G401.6 (cell line): ENCODE results near the gene COL6A1.
A peak's percentile ranks its signal among the peaks of the same experiment; 100 is the strongest.

Experiments
- FAIRE-seq: peaks from 2 replicates; lab custom pipeline; 2012; peaks lifted over from hg19 to GRCh38; lab: Jason Lieb, UNC

The COL6A1 gene, protein sequence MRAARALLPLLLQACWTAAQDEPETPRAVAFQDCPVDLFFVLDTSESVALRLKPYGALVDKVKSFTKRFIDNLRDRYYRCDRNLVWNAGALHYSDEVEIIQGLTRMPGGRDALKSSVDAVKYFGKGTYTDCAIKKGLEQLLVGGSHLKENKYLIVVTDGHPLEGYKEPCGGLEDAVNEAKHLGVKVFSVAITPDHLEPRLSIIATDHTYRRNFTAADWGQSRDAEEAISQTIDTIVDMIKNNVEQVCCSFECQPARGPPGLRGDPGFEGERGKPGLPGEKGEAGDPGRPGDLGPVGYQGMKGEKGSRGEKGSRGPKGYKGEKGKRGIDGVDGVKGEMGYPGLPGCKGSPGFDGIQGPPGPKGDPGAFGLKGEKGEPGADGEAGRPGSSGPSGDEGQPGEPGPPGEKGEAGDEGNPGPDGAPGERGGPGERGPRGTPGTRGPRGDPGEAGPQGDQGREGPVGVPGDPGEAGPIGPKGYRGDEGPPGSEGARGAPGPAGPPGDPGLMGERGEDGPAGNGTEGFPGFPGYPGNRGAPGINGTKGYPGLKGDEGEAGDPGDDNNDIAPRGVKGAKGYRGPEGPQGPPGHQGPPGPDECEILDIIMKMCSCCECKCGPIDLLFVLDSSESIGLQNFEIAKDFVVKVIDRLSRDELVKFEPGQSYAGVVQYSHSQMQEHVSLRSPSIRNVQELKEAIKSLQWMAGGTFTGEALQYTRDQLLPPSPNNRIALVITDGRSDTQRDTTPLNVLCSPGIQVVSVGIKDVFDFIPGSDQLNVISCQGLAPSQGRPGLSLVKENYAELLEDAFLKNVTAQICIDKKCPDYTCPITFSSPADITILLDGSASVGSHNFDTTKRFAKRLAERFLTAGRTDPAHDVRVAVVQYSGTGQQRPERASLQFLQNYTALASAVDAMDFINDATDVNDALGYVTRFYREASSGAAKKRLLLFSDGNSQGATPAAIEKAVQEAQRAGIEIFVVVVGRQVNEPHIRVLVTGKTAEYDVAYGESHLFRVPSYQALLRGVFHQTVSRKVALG

DNA sequence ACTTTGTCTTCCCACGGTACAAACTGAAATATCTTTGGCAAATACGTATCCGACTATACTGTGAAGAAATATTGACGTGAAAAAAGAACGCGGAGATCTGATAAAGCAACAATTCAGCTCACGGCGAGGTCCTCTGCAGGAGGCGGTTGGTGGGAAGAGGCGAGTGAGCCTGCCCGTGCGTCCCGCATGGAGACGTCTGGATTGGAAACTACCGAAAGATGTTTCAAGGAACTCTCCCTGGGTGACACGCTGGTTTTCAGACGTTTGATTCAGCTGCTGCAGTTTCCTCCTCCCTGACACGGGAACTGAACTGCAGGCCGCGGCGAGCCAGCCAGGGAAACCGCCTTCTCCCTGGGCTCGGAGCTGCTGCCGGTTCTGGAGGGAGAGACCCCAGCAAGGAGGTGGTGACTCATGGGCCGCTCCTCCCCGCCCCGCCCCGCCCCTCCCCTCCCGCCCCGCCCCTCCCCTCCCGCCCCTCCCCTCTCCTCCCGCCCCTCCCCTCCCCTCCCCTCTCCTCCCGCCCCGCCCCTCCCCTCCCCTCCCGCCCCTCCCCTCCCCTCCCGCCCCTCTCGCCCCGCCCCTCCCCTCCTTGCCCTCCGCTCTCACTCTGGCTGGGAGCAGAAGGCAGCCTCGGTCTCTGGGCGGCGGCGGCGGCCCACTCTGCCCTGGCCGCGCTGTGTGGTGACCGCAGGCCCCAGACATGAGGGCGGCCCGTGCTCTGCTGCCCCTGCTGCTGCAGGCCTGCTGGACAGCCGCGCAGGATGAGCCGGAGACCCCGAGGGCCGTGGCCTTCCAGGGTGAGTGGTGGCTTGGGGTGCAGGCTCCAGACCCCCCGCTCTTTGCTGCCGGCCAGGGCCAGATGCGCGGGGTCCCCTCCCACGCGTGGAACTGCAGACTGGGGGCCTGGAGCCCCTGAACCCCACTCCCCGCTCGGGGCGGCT lies at the start of gene COL6A1:
Gene COL6A1, plus strand, starts transcription at position 620 of the 941 bp plus-strand sequence. Its CDS starts 81 bp downstream, at position 701.
- peak; percentile 66 for FAIRE-seq

DNA sequence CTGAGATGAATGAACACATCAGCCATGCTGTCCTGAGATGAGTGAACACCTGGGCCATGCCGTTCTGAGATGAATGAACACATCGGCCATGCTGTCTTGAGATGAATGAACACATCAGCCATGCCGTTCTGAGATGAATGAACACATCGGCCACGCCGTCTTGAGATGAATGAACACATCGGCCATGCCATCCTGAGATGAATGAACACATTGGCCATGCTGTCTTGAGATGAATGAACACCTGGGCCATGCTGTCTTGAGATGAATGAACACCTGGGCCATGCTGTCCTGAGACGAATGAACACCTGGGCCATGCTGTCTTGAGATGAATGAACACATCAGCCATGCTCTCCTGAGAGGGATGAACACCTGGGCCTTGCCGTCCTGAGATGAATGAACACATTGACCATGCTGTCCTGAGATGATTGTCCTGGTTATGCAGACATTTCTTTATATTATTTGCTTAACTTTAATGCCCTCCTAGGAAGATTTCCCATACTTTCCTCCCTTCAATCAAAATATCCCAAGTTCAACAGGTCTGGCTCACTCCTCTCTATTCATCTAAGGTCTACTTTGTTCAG lies 48.6 kb upstream of the COL6A1 start:
- FAIRE-seq, result no peak

DNA sequence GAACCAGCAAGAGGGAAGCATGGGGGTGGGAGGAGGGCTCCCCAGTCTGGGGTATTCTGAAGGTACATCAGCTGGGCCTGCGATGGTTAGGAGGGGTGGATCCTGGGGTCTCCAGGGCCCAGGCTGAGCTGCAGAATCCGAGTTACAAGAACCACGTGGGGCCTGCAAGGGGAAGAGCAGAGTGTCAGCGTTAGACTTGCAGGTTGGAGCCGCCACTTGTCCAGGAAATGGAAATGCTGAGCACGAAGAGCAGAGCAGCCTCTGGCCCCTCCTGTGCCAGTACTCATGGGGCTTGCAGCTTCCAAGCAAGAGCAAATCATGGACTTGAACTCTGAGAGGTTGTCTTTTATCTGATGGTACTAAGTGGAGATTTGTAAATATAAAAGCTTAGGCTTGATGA lies 47.5 kb upstream of the COL6A1 start:
- no peak for FAIRE-seq

DNA sequence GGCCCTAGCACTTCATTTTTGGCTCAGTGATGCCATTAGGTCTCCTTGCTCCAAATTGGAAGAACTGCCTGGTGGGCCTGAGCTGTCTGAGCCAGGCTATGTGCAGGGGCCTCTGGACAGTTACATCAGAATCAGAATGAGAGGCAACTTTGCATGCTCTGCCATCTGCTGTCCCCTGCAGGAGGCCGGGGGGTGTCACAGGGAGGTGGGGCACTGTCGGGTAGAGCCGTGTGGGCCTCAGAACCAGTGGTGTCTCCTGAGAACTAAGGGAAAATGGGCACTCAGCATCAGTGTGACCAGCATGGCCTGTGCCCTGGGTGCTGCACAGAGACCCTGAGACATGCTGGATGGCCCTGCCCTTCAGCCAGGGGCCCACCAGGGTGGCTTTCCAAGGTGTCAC lies 47.0 kb upstream of the COL6A1 start:
- FAIRE-seq, result no peak

DNA sequence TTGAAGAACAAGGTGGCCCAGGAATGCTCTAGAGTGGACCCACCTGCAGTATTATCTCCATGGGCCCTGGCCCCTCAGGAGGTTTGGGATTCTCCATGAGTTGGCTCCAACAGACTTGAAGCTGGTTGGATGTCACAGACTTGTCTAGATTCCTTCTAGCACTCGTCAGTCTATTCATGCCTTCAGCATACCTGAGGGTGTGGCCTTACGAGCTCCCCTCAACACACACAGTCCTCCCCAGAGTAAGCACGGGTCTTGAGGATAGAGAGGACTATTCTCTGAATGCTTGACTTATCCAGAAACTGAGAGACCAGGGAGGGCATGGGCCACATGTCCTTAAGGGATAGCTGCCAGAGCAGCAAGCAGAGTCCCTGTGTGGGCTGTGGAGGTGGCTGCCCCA lies 45.9 kb upstream of the COL6A1 start:
- no peak for FAIRE-seq

DNA sequence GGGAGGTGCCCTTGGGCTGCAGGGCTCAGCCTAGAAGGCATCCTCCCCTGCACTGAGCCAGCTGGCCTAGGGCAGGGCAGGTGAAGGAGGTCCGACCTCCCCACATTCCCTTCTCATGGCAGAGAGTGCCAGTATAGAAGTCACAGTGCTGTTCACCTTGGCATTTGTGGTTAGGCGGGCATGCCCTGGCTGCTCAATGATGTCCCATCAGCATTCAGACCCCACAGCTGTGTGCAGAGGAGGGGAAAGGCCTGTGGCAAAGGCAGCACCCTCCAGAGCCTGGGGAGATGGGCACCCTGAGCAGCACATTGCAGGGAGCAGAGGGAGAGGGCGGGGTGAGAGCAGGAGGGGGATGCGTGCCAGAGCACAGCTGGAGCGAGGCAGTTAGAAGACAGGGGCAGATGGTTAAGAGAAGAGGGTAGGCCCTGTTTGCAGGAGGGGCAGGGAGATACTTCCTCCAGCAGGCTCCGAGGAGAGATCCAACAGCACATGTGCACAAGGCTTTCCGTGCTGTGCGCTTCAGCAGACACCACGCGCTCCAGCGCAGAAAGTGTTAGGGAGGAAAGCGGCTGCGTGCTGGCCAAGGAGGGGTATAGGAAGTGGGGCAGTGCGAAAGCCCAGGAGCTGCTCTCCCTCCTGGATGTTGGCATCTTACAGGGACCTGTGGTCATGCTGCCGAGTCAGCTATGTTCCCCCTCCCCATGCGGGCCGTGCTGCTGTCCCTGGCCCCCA lies 43.7 kb upstream of the COL6A1 start:
- no peak for FAIRE-seq

DNA sequence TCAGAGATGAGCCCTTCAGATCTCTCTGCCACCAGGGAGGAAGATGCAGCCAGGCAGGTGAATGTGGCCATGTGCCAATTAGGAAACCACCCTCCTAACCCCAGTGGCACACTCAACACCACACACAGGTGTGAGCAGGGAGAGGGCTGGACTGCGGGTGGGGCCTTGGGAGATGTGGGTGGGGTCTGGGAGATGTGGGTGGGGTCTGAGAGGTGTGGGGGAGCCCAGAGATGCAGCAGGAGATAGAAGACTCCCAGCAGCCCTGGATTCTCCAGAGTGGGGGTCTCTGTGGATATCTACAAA lies 43.2 kb upstream of the COL6A1 start:
- no peak for FAIRE-seq

DNA sequence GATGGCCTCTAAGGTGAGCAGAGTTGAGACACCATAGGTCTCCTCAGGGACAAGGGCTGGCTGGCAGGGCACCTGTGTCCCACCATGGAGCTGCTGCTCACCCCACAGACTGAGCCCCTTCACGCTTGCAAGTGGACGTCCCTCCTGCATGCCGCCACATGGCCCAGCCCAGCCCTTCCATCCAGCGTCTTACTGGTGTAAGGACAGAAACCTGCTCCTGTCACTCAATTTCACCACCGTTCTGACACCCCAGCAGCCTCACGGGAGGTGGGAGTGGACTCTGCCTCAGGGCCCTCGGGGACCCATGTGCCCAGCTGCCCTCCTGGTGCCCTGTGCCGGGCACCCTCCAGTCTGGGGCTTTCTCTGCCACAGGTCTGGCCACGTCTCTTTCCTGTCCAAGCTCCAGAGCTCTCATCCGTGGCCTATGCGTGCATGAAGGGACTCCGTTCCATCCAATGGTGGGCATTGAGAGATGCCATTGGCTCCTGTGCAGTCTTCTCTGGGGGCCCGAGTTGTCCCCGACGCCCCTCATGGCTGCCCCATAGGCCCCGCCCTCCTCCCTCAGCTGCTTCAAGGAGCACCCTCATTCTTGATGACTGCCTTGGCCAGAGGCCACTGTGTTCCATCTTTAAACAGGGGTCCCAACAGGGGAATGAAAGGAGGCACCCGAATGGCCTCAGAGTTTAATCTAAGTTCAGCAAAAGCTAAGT lies 42.6 kb upstream of the COL6A1 start:
- FAIRE-seq, result no peak

DNA sequence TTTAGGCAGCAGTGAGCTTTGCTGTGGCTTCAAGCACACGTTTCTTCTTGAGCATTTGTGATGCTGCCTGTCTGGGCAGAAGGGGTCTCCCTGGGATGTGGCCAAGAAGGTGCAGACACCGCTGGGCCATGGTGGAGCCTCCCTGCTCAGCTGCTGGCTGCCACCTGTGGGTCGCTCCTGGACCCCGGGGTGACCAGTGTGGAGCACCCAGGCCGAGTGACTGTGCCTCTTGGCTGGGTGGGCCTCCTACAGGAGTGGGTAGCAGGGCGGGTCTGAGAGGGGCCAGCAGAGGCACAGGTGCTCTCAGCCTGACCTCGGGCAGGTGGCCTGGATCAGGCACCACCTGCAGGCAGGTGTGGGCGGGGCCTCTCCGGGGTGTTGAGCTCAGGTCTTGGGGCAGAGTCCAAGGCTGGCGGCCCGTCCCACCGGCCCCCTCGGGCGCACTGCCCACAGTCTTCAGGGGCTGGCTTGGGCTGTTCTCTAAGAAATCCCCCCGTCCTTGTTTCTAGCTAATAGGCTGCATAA lies 42.0 kb upstream of the COL6A1 start:
- FAIRE-seq, result no peak

DNA sequence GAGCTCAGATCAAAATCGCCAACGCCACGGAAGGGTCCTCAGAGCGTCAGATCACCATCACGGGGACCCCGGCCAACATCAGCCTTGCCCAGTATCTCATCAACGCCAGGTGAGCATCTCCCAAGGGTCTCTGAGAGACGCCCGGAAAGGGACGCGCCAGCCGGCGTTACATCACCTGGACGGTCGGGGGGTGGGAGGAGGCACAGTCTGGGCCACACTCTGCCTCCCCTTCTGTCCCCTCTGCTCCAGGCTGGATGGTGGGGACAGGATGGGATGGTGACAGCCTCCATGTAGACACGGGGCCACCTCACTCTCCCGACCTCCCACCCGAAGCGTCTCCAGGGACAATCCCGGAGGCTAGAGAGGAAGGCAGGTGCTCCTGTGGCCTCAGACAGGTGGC lies 41.5 kb upstream of the COL6A1 start:
- no peak for FAIRE-seq

DNA sequence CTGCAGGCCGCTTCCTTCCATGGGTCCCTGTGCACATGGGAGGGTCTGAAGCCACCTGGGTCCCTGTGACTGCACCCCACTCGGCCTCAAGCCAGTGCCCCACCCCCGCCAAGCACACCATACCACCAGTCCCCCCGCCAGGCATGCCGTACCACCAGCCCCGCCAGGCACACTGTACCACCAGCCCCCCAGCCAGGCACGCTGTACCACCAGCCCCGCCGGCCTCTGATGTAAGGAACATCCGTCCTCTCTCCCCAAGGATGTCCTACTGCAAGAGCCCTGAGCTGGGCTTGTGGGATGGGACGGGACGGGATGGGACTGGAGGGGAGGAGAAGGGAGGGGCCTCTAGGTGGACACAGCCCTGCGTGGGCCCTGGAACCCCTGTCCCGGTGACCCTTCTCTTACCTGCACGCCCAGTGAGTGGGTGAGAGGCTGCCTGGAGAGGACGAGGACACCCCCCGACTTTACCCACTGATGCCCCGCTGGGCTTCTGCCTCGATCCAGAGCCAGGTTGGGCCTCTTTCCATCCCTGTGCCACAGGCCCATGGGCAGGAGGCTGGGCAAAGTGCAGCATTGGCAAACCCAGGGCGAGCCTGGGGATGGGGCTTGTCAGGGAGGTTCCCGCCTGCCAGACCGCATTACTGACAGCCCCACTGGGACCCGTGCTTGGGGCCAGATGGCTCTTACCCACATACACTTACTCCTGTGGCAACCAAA lies 40.8 kb upstream of the COL6A1 start:
- no peak for FAIRE-seq

DNA sequence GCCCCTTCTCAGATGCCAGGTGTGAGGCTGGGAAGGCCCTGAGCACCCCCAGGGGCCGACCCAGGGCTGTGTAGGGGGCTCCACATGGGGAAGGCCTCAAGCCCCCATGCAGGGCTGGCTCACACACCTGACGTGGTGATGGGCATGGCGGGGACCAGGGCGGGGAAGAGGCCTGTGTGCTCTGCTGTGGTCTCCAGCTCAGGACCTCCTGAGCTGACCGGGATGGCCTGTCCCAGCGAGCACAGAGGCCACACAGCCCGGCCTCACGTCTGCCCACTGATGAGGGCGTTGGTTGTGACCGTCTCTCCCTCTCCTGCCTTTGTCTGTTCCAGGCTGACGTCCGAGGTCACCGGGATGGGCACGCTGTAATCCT lies 40.2 kb upstream of the COL6A1 start:
- FAIRE-seq, result no peak

DNA sequence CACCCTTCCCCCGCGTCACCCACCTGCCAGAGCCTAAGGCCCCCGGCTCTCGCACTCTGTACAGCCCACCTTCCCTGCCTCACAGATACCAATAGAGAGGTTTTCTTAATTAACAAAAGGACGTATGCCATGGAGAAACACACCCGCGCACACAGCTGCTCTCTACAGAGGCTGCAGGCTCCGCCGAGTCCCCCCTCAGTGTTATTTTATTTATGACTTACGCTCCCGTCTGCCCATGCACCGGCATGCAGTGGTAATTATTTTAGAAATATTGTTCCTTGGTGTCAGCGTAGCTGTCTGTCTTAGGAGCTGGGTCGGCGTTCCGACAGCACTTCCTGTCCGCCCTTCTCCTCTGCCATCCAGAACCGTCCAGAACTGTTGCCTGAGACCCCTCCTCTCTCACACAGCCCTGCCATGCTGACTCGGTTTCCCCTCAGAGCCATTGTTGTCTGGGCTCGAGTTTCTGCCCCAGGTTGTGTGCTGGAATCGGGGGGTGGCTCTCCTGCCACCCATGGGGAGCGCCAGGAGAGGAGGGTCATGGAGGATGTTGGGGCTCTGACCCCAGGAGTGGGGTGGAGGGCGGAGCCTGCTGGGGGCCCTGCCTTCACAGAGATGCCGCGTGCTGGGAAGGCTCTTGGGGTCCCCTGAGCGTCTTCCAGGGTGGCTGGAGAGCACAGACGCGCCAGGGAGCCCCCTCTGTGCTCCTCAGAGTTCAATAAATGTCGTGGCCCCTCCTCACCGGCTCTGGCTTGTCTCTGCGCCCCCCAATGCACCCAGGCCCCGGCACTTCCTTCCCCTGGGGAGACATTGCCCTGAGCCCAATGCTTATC lies 39.6 kb upstream of the COL6A1 start:
- no peak for FAIRE-seq

DNA sequence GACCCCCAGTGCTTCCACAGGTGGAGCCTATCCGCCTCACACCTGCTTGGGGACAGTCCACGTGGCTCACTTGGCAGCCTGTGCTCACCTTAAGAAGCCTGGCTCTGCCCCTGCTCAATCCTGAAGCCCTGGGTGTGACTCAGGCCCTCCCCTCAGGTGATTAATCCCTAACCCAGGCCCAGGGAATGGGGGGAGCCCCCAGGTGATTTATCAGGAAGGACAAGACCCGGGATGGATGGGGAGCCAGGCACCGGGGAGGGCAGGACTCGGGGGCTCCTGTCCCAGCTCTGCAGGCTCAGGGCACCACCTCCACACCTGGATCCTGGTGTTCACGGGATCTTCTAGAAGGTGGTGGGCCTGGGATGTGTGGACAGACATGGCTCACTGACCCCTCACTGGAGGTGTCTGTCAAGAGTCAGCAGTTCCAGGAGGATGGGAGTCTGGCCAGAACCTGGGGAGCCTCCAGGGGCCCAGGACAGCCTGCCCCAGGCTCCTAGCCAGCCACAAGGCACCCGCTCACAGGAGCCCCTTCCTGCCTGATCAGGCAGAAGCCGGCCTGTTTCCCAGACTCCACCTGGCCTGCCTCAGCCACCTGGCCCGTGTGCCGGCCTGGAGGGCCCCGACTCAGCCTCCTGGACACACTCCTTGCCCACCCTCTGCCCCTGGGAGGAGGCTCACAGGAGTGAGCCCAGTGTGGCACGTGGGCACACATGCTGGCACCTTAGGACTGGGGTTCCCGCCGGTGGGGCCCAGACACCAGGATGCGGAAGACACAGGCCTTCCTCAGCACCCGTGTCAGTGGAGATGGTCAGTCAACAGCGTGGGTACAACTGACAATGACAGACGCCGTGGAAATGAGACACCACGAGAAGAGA lies 38.6 kb upstream of the COL6A1 start:
- no peak for FAIRE-seq

DNA sequence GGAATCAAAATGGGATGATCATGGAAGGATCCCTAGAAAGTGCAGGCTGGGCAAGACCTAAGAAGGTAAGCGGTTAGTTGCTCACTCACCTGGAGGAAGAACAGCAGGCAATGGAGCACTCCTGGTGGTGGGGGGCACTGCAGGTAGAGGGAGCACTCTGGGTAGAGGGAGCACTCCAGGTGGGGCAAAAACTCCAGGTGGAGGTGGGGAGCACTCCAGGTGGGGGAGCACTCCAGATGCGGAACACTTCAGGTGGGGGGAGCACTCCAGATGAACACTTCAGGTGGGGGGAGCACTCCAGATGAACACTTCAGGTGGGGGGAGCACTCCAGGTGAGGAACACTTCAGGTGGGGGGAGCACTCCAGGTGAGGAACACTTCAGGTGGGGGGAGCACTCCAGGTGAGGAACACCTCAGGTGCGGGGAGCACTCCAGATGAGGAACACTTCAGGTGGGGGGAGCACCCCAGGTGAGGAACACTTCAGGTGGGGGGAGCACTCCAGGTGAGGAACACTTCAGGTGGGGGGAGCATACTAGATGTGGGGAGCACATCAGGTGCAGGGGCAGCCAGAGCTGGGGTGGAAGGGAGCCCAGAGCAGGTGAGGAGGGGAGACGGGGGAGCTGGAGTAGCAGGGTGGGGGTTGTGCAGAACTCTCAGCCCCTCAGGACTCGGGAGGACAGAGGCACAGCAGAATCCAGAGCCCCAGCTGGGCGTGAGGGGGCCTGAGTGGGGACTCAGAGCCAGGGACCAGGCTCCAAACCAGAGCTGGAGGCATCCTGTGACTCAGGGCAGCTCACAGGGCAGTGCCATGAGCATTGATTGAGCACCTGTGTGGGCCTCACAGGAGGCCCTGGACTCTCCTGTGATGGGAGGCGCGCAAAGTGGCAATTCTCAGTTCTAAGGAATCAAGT lies 37.7 kb upstream of the COL6A1 start:
- FAIRE-seq, result no peak

DNA sequence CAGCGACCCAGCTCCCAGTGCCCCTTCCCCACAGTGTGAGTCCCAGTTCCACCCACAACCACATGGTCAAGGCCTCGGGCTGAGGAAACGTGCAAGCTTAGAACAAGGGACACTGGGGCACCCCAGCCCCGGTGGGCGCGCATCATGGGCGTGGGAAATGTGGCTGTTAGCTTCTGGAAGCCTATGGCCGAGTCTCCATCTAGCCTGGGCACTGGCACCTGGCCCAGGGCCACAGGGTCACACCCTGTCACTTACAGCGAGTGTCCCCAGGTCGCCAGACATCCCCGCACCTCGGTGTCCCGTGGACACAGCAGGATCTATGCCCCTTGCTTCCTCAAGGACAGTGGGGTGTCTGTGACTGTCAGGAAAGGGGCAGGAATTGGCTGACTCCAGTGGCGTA lies 37.0 kb upstream of the COL6A1 start:
- FAIRE-seq, result no peak
